HepG2 (cell line): Measurements from ENCODE around the gene EFS. TPM values are rescaled to one million over a fixed set of nuclear protein-coding genes. Genes with fewer than 3 reads are reported as not detected.

Experiments
- ATAC-seq: fragments of 200-7000 bp; cut with Tn5 transposase; 3 replicates; pipeline ENCODE4 v1.9.1; 2020; ENCODE audit warnings: mild to moderate bottlenecking, moderate library complexity
- BruUV-seq: library from RNA; stranded (reverse); fragments of 400-500 nt; replicated peaks from 2 replicates; lab custom pipeline; 2021; lab: Mats Ljungman, UMichigan
- CTCF ChIA-PET: fragments of 300-600 bp; formaldehyde crosslinking; extraction: SDS; loops from one replicate; lab custom pipeline; 2021; ENCODE audit warnings: low total read pairs, inconsistent platforms, low intra/inter-chr PET ratio; lab: Yijun Ruan, JAX
- POLR2A ChIA-PET: fragments of 350-600 bp; sonication (Branson Sonifier 250); formaldehyde crosslinking; loops from one replicate; lab custom pipeline; 2020; ENCODE audit warnings: antibody characterized with exemption, inconsistent platforms; lab: Yijun Ruan, JAX
- DNase-seq: peaks from one replicate; pipeline ENCODE4 v3.0.0-alpha.2; 2015; ENCODE audit warnings: low spot score
- FAIRE-seq: peaks from 3 replicates; lab custom pipeline; 2011; peaks lifted over from hg19 to GRCh38; lab: Jason Lieb, UNC
- H2AFZ ChIP-seq: one replicate; pipeline ENCODE4 v1.6.1; 2011; ENCODE audit warnings: low read length, inconsistent platforms
- H3K27ac ChIP-seq: fragments of 300-600 bp; 3 replicates; pipeline ENCODE4 v1.8.0; 2011; ENCODE audit warnings: mixed run types, mild to moderate bottlenecking, mixed read lengths, low read length, inconsistent platforms; ENCODE audit not compliant: insufficient read depth; ENCODE audit errors: extremely low read length
- H3K27me3 ChIP-seq, 2 experiments: fragments of 200-600 bp in 1 of 2; 2 replicates in 1 of 2; 3 replicates in 1 of 2; pipeline versions ENCODE4 v1.6.0 to v1.8.0; 2011; ENCODE audit warnings: low read length in 2 of 2, mild to moderate bottlenecking in 2 of 2, moderate library complexity in 2 of 2, inconsistent platforms in 1 of 2; ENCODE audit not compliant: insufficient read depth in 2 of 2, control insufficient read depth in 1 of 2
- H3K36me3 ChIP-seq, 2 experiments: fragments of 200-600 bp in 1 of 2; replicated peaks in 1 of 2; 2 replicates in 1 of 2; 3 replicates in 1 of 2; pipeline versions ENCODE4 v1.5.1 to v1.8.0; 2011; ENCODE audit warnings: low read length in 2 of 2, inconsistent platforms in 1 of 2; ENCODE audit not compliant: insufficient read depth in 2 of 2, control insufficient read depth in 1 of 2
- H3K4me1 ChIP-seq: 2 replicates; pipeline ENCODE4 v1.5.1; 2012; ENCODE audit warnings: low read length, inconsistent platforms; ENCODE audit not compliant: insufficient read depth
- H3K4me2 ChIP-seq: 2 replicates; pipeline ENCODE4 v1.6.0; 2011; ENCODE audit warnings: low read depth, low read length, inconsistent platforms
- H3K4me3 ChIP-seq, 3 experiments: fragments of 200-600 bp in 1 of 3; sonication (generic), shearing (Covaris generic) in 1 of 3; replicated peaks in 1 of 3; 2 replicates each; pipeline ENCODE4 v1.5.1; 2011 to 2016; ENCODE audit warnings: low read length in 3 of 3, inconsistent platforms in 2 of 3, low read depth in 2 of 3, mild to moderate bottlenecking in 2 of 3, control low read depth in 1 of 3, mixed read lengths in 1 of 3; ENCODE audit not compliant: insufficient read depth in 1 of 3
- H3K79me2 ChIP-seq: one replicate; pipeline ENCODE4 v1.6.1; 2011; ENCODE audit warnings: low read length, inconsistent platforms; ENCODE audit not compliant: insufficient read depth
- H3K9ac ChIP-seq: 2 replicates; pipeline ENCODE4 v1.6.0; 2011; ENCODE audit warnings: mild to moderate bottlenecking, low read depth, low read length, inconsistent platforms; ENCODE audit not compliant: insufficient read depth
- H3K9me3 ChIP-seq: 2 replicates; pipeline ENCODE4 v1.5.1; 2012; ENCODE audit warnings: mild to moderate bottlenecking, low read length
- H4K20me1 ChIP-seq: 2 replicates; pipeline ENCODE4 v1.6.0; 2011; ENCODE audit warnings: inconsistent platforms, mild to moderate bottlenecking, low read length, moderate library complexity; ENCODE audit not compliant: insufficient read depth
- GABPB1 ChIP-seq: IDR thresholded peaks from 2 replicates; pipeline ENCODE4 v1.6.1; 2016; ENCODE audit warnings: mild to moderate bottlenecking, missing genetic modification reagents, moderate library complexity, missing compliant biosample characterization
- GATAD1 ChIP-seq: IDR thresholded peaks from 2 replicates; pipeline ENCODE4 v1.6.1; 2016; ENCODE audit warnings: missing genetic modification reagents, missing compliant biosample characterization
- ZNF263 ChIP-seq: sonication (generic); formaldehyde crosslinking; IDR thresholded peaks from 2 replicates; pipeline ENCODE4 v1.4.0; 2020; ENCODE audit warnings: missing genetic modification reagents
- ZNF280B ChIP-seq: sonication (generic); formaldehyde crosslinking; IDR thresholded peaks from 2 replicates; pipeline ENCODE4 v1.5.0; 2020; ENCODE audit warnings: missing genetic modification reagents, mild to moderate bottlenecking, borderline replicate concordance
- ZNF569 ChIP-seq: sonication (generic); formaldehyde crosslinking; IDR thresholded peaks from 2 replicates; pipeline ENCODE4 v1.5.0; 2020; ENCODE audit warnings: mild to moderate bottlenecking, missing genetic modification reagents, moderate library complexity, borderline replicate concordance
- WGBS: methylation state at CpG from one replicate; pipeline ENCODE4 v1.1.6; 2017; ENCODE audit warnings: low lambda C conversion rate; 5-methylcytosine and 5-hydroxymethylcytosine counted together
- in situ Hi-C: cut with HindIII; loops from 2 replicates; pipeline ENCODE4 v1.10.0; 2017; ENCODE audit warnings: low pct_unique_long_range_greater_than_20kb; ENCODE audit not compliant: extremely low pct_ligation_motif_present
- intact Hi-C: fragments of 100-400 bp; cut with micrococcal nuclease; formaldehyde crosslinking; loops from one replicate; pipeline ENCODE4 v1.10.0; 2022; ENCODE audit not compliant: unreplicated experiment
- polyA plus RNA-seq, 8 experiments: library from polyadenylated mRNA; depleted of rRNA in 3 of 8; stranded (reverse) in 7 of 8; unstranded in 1 of 8; fragments of >200 nt; fragmentation: Illumina TruSeq in 4 of 8; extraction: Trizol in 4 of 8; gene quantifications; 2 replicates each; pipeline versions ENCODE4 v1.2.1 to v1.2.3, GENCODE V29; 2011 to 2016; ENCODE audit warnings: low read depth in 4 of 8, missing spikeins in 1 of 8, mixed read lengths in 1 of 8; ENCODE audit not compliant: insufficient read depth in 1 of 8
- total RNA-seq, 5 experiments: library from RNA; depleted of rRNA; stranded (reverse); fragments of >200 nt; fragmentation: Illumina TruSeq; extraction: Trizol; gene quantifications; 2 replicates each; pipeline ENCODE4 v1.2.3, GENCODE V29; 2016; ENCODE audit warnings: low read depth in 1 of 5

The EFS gene
- total and polyA plus RNA-seq, 2 of the 13 experiments (the other 11 are each of a cell fraction or from before 2014, with no cell fraction given): not detected

DNA sequence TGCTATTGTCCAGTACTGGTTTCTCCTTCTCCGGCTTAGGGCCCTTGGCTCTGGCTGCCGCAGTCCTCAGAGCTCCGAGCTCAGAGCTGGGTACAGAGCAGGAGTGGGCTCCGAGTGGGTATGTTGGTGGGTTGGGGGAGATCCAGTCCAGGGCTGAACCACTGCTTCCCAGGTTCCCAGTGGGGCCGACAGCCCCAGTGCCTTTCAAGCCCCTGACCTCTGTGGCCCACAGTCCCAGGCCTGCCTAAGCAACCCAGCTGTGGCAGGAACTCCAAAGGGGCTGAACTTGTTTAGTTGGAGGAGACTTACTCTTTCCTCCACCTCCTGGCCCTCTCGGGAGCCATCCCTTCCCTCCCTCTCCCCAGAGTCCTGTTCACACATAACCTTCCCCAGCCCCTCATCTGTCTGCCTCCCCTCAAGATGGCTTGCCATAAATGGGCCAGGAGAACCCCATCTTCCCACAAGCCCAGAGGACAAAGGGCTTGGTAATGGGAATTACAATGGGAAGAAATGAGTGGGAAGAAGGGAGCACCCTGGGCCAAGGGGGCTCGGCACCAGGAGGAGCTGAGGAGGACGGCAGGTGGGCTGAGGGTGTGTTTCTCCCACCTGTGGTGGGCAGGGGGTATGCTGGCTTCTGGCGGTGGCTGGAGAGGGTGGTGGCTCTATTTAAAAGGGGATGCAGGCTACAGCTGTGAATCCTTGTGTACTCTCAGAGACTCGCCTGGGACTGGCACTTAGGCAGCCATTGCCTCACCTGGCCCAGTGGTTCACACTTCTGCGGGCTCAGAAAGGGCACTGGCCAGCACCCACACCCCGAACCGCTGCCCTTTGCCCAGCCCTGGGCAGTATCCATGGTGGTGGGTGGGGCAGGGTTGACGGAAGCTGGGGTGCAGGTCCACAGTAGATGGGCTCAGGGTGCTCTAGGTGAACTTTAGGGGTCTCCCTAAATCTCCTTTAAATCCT is 46.9 kb upstream of the EFS start (continued):
- no peak for TF ChIP-seq GABPB1 (CRISPR knock-in tag)
- no peak for TF ChIP-seq ZNF569

DNA sequence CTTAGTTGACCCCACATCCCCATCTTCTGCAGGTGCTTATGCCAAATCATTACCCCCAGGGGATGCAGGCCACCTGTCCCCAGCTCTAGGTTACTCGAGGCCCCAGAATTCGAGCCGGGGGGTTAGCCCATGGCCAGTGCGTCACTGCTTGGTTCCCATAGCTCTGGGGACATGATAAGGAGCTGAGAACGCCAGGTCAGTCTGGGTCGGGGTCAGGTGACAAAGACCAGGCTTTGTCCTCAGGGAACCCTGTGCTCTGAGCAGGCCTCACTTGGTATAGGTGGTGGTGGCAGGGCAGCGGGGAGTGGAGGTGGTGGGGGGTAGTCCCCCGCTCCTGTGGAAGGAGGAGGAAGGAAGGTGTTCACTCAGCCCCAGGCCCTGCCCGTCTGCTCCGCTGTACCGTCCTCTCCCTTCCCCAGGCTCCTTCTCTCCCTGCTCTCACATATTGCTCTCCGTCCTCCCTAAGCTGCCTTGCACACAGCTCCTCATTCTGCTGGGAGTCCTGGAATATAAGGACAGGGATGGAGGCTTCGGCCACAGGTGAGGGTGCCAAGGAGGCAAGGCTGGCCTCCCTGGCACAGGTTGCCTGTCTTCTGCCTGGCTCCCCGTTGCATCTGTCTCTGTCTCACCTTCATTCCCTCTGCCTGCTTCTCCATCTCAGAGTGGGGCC is 45.1 kb upstream of the EFS start:
- POLR2A ChIA-PET: interaction anchor here (1.4 to 1.5 kb wide), 2 partner anchors 59 to 89 kb away, joined by 3 to 4 read pairs; partner anchors contain the start of genes NGDN and PABPN1
- Histone ChIP-seq H4K20me1 (no peaks in the 10 kb centered on the region), H3K4me2 (no peak overlapping the region), H3K9ac (no peak overlapping the region), H3K27ac (no peak overlapping the region), H3K4me3 (no peak overlapping the region), H3K36me3 (no peaks in the 10 kb centered on the region), H2AFZ (no peak overlapping the region), H3K4me1 (no peaks in the 10 kb centered on the region), H3K27me3 (peaks cover 52 to 100% of the 10 kb centered on the region in 2 experiments), H3K9me3 (no peaks in the 10 kb centered on the region), H3K79me2 (no peaks in the 10 kb centered on the region)
- CTCF ChIA-PET: no interaction called here
- intact Hi-C loops: no loop called here
- no TSS peak for BruUV-seq
- DNase-seq: no peak
- in situ Hi-C loops: no loop called here
- 15% methylated on average over 14 of the region's 14 CpGs for WGBS
- no peak for FAIRE-seq
- no peak for ATAC-seq
- TF ChIP-seq GATAD1 (CRISPR knock-in tag) (no peak), ZNF280B (CRISPR knock-in tag) (0 out of 2 replicates have a peak, but pooled peaks have one; percentile 31), ZNF263 (CRISPR knock-in tag) (peak; percentile 89)
